Endodermal cell (in vitro differentiated cells): ENCODE measurements around the gene CSNK1G1. TPM values are rescaled to one million over a fixed set of nuclear protein-coding genes. Genes with fewer than 3 reads are reported as not detected.

Experiments used
- DNase-seq: peaks from one replicate; pipeline ENCODE4 v3.0.0-alpha.2; 2017
- H3K27ac ChIP-seq: 2 replicates; pipeline ENCODE4 v1.5.1; 2013; ENCODE audit warnings: mild to moderate bottlenecking, low read depth, low read length, moderate library complexity
- H3K27me3 ChIP-seq: 2 replicates; pipeline ENCODE4 v1.6.1; 2013; ENCODE audit warnings: mild to moderate bottlenecking, low read length, moderate library complexity; ENCODE audit not compliant: insufficient read depth, control insufficient read depth, poor library complexity, severe bottlenecking
- H3K36me3 ChIP-seq: 2 replicates; pipeline ENCODE4 v1.7.0; 2013; ENCODE audit warnings: mild to moderate bottlenecking, low read length, moderate library complexity; ENCODE audit not compliant: control insufficient read depth, insufficient read depth
- H3K4me1 ChIP-seq: one replicate; pipeline ENCODE4 v1.7.0; 2013; ENCODE audit warnings: low read length; ENCODE audit not compliant: control insufficient read depth, insufficient read depth
- H3K4me3 ChIP-seq: 2 replicates; pipeline ENCODE4 v1.5.1; 2013; ENCODE audit warnings: mild to moderate bottlenecking, low read length, moderate library complexity
- H3K9ac ChIP-seq: 2 replicates; pipeline ENCODE4 v1.6.1; 2013; ENCODE audit warnings: mild to moderate bottlenecking, low read length, moderate library complexity; ENCODE audit not compliant: poor library complexity, severe bottlenecking; ENCODE audit errors: extremely low read depth
- H3K9me3 ChIP-seq: 2 replicates; pipeline ENCODE4 v1.6.1; 2013; ENCODE audit warnings: mild to moderate bottlenecking, low read length, moderate library complexity; ENCODE audit not compliant: control insufficient read depth
- H3K27ac Mint-ChIP-seq: 2 replicates; pipeline ENCODE4 v1.8.0; 2020; ENCODE audit warnings: mixed read lengths
- H3K27me3 Mint-ChIP-seq: 2 replicates; pipeline ENCODE4 v1.8.0; 2021; ENCODE audit warnings: mild to moderate bottlenecking, mixed read lengths; ENCODE audit not compliant: insufficient read depth
- H3K36me3 Mint-ChIP-seq: 2 replicates; pipeline ENCODE4 v1.8.0; 2020; ENCODE audit warnings: low read depth, mixed read lengths
- H3K4me1 Mint-ChIP-seq: 2 replicates; pipeline ENCODE4 v1.8.0; 2020; ENCODE audit warnings: mixed read lengths
- H3K4me3 Mint-ChIP-seq: 2 replicates; pipeline ENCODE4 v1.8.0; 2020; ENCODE audit warnings: mild to moderate bottlenecking, moderate library complexity, mixed read lengths
- H3K9me3 Mint-ChIP-seq: 2 replicates; pipeline ENCODE4 v1.8.0; 2020; ENCODE audit warnings: mild to moderate bottlenecking, mixed read lengths
- CTCF ChIP-seq: fragments of 200-600 bp; sonication (generic); conservative IDR thresholded peaks from 2 replicates; pipeline ENCODE4 v1.5.0; 2021; ENCODE audit warnings: antibody characterized with exemption, mild to moderate bottlenecking
- WGBS, 2 experiments: methylation state at CpG; one replicate each; pipeline versions ENCODE4 v1.1.5 to v1.1.7; 2013; ENCODE audit warnings: missing lambda C conversion rate in 2 of 2, mixed read lengths in 1 of 2; ENCODE audit not compliant: insufficient coverage in 1 of 2, insufficient read length in 1 of 2; 5-methylcytosine and 5-hydroxymethylcytosine counted together
- total RNA-seq, 2 donors: library from RNA; stranded (reverse); fragmentation: NEBNext Ultra II Directional in 1 of 2; extraction: Animal tissue kit (Norgen Biotek cat#: 25700) in 1 of 2; gene quantifications; 2 replicates in 1 of 2; 3 replicates in 1 of 2; pipeline ENCODE4 v1.2.1, GENCODE V29; 2021

CSNK1G1 gene
- total RNA-seq, 2 donors from 2014 or later: 24.5 to 31.4 TPM

- no peak for TF ChIP-seq CTCF
- Histone ChIP-seq H3K4me1 (peaks cover under 1% of the 10 kb centered on the region), H3K27ac (no peak overlapping the region), H3K9me3 (no peaks in the 10 kb centered on the region), H3K36me3 (peaks cover 4% of the 10 kb centered on the region), H3K4me3 (no peak overlapping the region), H3K9ac (no peak overlapping the region), H3K27me3 (no peaks in the 10 kb centered on the region)
- 93 to 98% methylated on average over 8 of the region's 8 CpGs for WGBS, 2 experiments
- Mint-ChIP-seq H3K36me3 (peaks cover 13% of the 10 kb centered on the region), H3K4me1 (peaks cover 23% of the 10 kb centered on the region), H3K27me3 (no peaks in the 10 kb centered on the region), H3K4me3 (no peak overlapping the region), H3K27ac (peak overlapping the region; percentile 30), H3K9me3 (no peaks in the 10 kb centered on the region)
- peak; percentile 26 for DNase-seq
These were observed 214.0 kb downstream of the CSNK1G1 start for GRCh38 chr15:64141798-64142512.

GRCh38 chr15:64138331-64138941 lies 217.5 kb downstream of the CSNK1G1 start:
- Mint-ChIP-seq H3K4me1 (peaks cover 13% of the 10 kb centered on the region), H3K27ac (no peak overlapping the region), H3K36me3 (peaks cover 33% of the 10 kb centered on the region), H3K9me3 (no peaks in the 10 kb centered on the region), H3K27me3 (no peaks in the 10 kb centered on the region), H3K4me3 (no peak overlapping the region)
- Histone ChIP-seq H3K27ac (no peak overlapping the region), H3K4me1 (no peaks in the 10 kb centered on the region), H3K36me3 (peaks cover 16% of the 10 kb centered on the region), H3K9ac (no peak overlapping the region), H3K9me3 (no peaks in the 10 kb centered on the region), H3K4me3 (no peak overlapping the region), H3K27me3 (no peaks in the 10 kb centered on the region)
- DNase-seq: peak; percentile 35
- WGBS, 2 experiments: 97 to 100% methylated on average over 2 to 4 of the region's 4 CpGs
- TF ChIP-seq CTCF: no peak

GRCh38 chr15:64137226-64137833 lies 218.6 kb downstream of the CSNK1G1 start:
- Mint-ChIP-seq H3K27ac (no peak overlapping the region), H3K4me3 (no peak overlapping the region), H3K36me3 (peaks cover 43% of the 10 kb centered on the region), H3K27me3 (no peaks in the 10 kb centered on the region), H3K4me1 (peaks cover 8% of the 10 kb centered on the region), H3K9me3 (no peaks in the 10 kb centered on the region)
- no peak overlapping the region for H3K27ac ChIP-seq
- H3K4me3 ChIP-seq: no peak overlapping the region
- H3K4me1 ChIP-seq: no peaks in the 10 kb centered on the region
- H3K36me3 ChIP-seq: peaks cover 19% of the 10 kb centered on the region
- DNase-seq: peak; percentile 64
- H3K27me3 ChIP-seq: no peaks in the 10 kb centered on the region
- TF ChIP-seq CTCF: peak; percentile 30
- no peaks in the 10 kb centered on the region for H3K9me3 ChIP-seq
- 68 to 80% methylated on average over 6 to 8 of the region's 8 CpGs for WGBS, 2 experiments
- H3K9ac ChIP-seq: no peak overlapping the region
